Fibroblast of the conjunctiva (primary cell): Measurements from ENCODE around the gene TTL.
"Not testable (repeated sequence)": the region's sequence is repeated elsewhere in the genome, so short reads cannot be mapped to it uniquely, and the experiment has no call there.

Experiments used
- DNase-seq: peaks from one replicate; pipeline ENCODE4 v3.0.0-alpha.2; 2010; ENCODE audit warnings: low read depth

Gene TTL

DNA sequence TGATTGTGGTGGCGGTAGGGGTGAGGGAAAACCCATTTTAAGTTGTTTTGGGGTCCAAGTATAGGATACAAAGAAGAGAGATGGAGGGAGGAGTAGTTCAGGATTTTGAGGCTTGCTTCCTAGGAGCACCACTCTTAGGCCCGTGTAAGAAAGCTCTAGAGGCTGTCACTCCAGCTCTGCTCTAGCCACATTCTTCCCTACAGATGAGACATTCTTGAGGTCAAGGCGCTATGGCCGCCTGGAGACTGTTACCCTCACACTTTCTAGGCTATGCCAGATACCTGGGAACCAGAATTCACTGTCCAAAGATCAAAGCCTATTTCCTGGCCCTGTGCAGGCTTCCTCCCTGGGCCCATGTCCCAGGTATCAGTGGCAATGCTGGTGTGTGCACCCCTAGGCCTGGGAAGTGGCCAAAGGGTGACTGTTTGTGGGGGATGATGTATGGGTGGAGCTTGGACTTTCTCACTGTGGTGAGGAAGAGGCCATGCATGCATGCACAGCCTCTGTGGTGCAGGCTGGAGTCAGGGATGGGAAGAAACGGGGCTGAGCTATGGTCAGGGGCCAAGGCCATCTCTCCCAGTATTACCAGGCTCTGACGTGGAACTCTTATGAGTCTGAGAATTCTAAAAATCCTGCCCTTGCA is 7.0 kb upstream of the TTL start:
- DNase-seq, result no peak

DNA sequence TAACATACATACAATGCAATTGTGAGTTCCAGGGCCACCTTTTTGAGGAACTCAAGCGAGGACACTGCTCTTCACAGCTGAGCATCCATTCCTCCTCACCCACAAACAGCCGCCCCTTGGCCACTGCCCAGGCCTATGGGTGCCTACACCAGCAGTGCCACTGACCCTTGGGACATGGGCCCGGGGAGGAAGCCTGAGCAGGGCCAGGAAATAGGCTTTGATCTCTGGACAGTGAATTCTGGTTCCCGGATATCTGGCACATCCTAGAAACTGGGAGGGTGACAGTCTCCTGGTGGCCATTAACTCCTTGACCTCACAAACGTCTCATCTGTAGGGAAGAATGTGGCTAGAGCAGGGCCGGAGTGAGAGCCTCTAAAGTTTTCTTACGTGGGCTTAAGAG is 5.5 kb upstream of the TTL start:
- no peak for DNase-seq

DNA sequence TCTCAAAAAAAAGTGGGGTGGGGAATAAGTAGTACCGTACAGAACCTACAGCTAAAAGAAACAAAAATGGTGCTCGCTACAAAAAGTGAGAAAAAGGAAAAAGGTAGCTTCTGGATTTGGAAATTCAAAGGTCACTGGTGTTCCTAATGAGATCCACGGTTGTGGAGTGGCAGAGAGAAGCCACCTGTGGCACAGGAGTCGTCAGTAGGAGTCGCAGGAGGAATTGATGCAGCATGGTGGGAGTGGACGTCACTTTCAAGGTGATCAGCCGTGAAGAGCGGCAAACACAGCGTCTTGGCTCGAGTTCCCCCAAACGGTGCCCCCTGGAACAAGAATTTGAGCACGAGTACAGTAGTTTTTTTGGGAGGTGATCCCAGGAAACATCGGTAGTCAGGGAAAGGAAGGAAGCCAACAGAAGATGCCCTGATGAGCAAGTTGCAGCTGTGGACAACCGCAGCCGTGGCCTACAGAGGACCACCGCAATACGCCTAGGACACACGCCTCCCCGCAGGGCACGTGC is 1.4 kb upstream of the TTL start:
- DNase-seq, result no peak

DNA sequence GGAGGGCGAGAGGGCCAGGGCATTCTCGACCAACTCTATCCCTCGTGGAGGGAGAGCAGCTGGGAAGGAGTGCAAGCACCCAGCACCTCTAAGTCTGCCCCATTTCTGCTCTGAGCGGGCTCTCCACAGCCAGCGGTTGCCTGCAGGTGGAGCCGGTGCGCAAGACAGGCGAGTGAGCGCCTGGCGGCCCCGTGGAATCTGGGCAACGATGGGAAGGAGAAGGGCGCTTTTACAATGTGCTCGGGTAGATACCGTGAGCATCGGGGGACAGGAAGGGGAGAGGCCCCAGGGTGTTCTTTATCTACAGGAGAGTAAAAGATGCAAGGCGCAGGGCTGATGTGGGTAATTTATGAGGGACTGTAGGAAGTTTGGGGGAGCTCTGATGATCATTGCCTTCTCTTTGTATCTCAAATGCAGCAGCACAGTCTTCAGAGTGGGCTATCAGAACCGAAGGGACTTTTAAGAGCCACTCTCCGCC is 867 bp upstream of the TTL start:
- peak; percentile 60 for DNase-seq

DNA sequence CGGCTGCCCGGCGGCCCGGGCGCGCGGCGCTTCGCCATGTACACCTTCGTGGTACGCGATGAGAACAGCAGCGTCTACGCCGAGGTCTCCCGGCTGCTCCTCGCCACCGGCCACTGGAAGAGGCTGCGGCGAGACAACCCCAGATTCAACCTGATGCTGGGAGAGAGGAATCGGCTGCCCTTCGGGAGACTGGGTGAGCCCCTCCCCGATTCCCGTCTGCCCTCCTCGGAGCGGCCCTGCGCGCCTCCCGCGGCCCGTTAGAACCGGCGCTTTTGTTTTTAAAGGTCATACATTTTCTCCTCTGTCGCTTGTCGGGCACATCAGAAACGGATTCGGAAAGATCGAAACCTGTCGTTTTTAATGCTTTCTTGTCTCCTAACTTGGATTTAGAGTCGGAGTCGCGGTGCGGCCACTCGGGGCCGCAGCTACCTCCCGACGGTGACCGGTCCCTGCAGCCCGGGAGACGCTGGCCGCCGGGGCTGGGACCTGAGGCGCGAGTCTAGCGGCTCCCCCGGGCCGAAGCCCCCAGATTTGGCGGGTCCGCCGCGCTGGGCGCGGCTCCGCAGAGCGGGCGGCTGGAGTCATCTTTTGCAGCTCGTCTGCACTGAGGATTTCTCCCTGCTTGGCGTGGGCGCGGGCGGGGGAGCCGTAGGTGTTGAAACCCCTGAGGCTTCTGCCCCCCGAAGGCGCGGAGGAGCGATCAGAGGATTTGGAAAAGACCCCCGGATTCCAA is 519 bp downstream of the TTL start:
- no peak for DNase-seq

DNA sequence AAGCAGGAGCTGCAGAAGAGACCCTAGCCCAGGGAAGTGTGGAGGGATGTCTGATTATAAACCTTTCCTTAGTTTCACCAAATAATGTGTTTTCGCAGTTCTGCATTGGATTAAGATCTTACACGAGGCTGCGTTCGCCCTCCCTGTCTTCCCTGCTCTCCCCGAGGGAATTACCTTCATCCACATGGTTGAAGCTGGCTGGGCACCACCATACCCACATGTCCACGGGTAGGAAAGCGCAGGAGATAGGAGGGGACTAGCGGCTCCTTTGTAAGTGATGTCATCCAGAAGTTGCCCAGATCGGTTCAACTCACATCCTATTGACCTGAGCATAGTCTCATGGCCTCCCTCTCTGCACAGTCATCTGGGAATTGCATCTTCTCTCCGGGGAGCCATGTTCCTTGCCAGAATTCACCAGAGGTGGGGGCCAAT is 1.1 kb downstream of the TTL start:
- no peak for DNase-seq

DNA sequence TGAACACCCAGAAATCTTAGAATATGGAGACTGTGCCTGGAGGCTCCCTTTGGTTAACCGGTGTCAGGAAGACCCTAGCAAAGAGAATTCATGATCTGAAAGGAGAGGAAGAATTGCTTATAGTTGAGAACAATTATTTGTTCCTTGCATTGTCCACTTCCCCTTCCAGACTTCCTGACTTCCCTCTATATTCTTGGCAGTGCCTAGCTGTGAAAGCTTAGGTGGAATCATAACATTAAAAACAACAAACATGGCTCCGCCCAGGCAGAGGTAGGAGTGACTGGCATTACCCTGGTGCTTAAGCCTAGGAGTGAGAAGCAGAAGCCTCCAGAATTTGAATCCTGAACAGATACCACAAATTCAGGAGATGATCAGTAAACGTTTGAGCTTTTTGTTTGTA is 1.9 kb downstream of the TTL start:
- no peak for DNase-seq

DNA sequence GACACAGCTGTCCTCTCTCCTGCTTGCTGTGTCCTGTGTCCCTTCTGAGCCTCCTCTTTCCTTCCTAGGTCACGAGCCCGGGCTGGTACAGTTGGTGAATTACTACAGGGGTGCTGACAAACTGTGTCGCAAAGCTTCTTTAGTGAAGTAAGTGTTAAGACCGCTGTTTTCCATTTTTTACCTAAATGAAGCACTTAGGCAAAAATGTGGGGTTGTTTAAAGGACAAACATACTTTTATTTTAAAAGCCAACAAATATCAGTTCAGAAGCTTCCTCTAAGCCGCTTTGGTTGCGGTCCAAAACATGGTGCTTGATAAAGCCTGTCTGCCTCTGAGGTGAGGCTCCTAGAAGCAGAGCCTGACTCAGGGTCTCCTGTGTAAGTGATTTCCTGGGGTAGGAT is 3.9 kb downstream of the TTL start:
- no peak for DNase-seq

DNA sequence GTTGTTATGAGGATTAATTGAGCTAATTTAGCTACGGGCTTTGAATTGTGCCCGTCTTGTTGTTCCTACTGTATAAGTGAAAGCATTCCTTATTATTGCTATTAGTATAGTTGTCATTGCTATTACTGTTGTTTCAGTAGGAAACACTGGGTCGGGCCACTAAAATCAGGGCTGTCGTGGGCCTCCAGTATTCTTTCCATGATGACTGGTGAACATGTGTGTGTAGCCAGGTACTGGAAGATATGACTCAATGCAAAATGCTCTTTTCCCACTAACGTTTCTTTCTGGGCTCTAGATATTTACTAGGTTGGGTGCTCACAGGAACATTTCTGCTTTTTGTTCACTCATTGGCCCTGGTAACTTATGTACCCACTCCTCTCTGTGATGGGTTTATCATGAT is 4.9 kb downstream of the TTL start:
- DNase-seq, result no peak

DNA sequence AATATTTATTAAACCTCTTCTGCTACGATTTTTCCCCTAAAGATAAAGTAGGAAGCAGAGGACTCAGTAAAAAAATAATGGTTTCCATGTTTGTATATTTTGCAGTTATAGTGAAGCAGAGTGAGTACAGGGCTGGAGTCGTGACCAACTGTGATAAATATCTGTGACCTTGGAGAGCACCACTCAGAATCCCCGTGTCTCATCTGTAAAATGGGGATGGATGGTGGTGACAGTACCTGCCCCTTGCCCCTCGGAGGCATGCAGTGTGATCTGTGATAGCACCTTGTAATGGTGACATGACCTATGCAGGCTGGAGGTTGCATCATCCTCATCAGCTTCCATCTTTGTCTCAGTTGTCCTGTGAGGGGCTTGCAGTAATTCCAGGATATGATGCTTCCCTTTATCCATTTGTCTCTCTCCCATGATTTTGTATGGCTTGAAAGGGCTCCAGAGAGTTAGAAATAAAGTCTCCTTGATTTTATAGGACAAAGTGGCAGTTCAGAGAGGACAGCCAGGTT is 5.5 kb downstream of the TTL start:
- DNase-seq, result no peak

DNA sequence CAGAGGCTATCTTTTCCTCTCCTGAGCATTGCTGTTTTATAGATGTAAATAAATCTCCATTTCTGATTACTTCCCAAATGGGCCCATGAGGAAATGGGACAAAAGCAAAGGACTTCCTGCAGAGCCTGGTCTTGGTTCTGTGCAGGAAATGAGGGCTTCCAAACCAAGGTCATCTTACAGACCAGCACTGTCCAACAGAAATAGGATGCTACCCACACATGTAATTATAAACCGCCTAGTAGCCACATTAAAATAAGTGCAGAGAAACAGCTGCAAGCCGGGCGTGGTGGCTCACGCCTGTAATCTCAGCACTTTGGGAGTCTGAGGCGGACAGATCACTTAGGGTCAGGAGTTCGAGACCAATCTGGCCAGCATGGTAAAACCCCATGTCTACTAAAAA is 6.2 kb downstream of the TTL start:
- no peak for DNase-seq

DNA sequence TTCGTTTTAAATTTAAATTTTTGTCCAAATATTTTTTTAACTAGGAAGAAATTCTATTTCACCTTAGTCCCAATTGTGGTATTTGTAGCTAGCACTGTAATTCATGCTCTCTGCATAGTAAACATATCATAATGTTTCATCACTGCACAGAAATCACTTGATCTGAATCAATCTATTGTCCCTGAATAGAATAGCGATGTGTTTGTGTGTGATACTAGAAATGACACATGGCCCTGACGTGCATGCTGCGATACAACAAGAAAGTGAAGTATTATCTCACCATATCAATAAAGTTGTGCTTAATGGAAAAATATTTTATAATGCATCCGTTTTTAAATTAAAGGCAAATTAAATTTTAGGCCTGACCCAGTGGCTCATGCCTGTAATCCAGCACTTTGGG is 10.0 kb downstream of the TTL start:
- no peak for DNase-seq

DNA sequence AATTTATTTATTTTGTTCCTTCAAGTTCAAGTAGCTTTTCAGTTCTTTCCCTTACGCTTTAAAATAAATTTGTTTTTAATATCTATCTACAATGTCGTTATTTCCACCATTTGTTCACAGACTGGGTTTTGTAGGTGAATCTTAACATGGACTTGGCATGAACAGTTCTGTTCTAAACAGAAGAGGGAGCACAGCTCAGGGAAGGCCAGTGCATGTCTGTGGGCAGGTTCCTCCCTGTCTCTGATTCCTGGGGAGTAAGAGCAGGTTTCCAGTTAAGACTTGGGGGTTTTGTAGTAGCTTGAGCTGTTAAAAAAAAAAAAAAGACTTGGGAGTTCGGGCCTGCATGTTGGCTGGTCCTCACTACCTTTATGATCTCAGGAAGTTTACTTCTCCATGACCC is 11.1 kb downstream of the TTL start:
- DNase-seq, result no peak

DNA sequence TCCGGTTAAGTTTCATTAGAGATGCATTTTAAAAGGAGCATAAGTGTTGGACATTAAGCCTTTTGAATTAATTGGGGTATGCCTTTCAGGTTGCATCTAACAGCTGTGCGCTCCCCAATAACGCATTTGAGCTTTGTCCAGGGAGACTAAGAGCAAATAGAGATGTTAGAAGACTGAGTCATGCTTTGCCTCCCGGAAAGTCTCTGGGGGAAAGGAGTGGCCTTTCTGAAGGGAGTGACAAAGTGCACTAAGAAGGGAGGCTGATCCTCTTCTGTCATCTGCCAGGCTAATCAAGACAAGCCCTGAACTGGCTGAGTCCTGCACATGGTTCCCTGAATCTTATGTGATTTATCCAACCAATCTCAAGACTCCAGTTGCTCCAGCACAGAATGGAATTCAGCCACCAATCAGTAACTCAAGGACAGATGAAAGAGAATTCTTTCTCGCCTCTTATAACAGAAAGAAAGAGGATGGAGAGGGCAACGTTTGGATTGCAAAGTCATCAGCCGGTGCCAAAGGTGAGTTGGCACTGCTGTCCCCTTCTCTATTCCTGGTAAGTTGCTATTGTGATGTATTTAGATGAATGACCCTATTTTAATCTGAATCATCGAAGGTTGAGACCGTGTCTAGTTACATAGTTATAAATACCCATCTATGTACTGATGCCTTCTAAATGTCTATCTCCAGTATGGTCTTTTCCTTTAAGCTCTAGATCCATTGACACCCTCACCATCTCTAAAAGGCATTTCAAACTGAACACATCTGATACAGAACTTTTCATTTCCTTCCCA is 12.1 kb downstream of the TTL start:
- no peak for DNase-seq

DNA sequence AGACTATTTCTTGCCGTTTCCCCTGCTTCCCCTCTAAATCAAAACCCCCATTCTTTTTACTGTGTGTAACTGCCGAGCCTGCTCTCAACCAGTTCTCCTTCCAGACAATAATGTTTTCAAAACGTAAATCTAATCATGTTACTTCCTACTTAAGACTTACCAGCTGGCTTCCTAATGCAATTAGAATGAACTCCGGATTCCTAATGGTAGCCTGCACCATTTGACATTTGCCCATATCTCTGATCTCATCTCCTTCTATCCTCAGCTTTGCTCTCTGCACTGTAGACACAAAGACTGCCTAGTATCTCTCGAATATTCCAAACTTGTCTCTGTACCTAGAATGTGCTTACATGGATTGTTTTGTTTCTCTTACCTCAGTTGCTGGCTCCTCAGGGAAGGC is 12.9 kb downstream of the TTL start:
- DNase-seq, result no peak

DNA sequence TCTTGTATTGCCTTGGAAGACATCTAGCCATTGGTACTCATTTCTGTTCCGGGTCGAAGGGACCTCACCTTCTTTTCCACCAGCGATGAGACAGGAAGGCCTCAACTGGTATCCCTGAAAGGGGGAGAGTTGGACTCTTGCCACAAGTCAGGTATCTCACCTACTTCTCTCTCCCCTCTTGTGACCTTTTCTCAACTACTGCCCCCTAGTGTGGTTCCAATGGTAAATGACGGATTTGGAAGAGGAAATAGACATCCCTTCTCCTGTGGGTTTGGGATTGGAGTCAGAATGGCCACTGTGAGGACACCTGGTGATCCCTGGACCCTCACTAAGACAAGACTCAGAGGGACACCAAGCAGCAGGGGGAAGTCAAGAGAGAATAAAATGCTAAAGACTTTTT is 13.9 kb downstream of the TTL start:
- not testable (repeated sequence) for DNase-seq

DNA sequence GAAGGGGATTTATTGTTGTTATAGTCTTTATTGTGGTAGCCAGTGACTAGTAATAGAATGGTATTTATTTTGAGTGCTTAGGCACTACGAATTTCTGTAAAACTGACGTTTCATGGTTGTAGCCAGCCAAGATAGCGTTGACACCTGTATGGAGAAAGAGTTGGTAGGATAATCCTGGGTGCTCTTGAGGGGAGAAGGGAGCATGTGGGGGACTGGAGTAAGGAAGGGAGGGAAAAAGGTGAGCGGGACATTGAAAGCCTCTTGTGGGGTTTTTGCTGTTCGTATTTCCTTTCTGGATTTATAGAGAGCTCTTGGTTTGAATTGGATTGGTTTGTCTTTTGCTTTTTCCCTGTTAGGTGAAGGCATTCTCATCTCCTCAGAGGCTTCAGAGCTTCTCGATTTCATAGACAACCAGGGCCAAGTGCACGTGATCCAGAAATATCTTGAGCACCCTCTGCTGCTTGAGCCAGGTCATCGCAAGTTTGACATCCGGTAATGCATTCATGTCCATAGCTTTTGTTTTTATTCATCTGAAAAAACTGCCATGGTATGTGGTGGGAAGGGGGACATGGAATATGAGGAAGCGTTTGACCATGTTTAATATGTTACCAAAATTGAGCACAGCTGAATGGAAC is 19.0 kb downstream of the TTL start:
- DNase-seq, result not testable (repeated sequence)

DNA sequence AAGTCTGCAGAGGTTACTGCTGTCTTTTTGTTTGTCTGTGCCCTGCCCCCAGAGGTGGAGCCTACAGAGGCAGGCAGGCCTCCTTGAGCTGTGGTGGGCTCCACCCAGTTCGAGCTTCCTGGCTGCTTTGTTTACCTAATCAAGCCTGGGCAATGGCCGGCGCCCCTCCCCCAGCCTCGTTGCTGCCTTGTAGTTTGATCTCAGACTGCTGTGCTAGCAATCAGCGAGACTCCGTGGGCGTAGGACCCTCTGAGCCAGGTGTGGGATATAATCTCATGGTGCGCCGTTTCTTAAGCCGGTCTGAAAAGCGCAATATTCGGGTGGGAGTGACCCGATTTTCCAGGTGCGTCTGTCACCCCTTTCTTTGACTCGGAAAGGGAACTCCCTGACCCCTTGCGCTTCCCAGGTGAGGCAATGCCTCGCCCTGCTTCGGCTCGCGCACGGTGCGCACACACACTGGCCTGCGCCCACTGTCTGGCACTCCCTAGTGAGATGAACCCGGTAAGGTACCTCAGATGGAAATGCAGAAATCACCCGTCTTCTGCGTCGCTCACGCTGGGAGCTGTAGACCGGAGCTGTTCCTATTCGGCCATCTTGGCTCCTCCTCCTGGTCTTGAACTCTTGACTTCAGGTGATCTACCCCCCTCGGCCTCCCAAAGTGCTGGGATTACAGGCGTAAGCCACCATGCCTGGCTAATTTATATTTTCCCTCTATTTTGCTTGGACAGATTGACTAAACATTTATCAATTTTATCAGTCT is 27.5 kb downstream of the TTL start:
- DNase-seq, result not testable (repeated sequence)

DNA sequence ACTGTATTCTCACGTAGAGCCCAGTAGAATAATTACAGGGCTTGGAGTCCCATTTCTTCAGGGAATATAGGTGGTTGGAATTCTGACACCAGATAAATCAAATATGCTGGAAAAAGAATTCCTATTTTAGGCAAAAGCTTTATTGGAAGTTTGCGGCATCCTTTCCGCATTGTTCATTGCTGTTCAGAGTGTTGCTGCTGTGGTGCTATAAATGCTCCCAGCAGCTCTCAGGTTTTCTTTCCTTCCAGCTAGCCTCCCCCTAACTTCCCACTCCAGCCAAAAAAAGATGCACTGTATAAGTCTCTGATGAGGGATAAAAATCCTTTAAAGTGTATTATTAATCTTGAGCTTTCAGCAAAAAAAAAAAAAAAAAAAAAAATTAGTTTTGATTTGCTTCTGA is 34.8 kb downstream of the TTL start:
- DNase-seq, result no peak

DNA sequence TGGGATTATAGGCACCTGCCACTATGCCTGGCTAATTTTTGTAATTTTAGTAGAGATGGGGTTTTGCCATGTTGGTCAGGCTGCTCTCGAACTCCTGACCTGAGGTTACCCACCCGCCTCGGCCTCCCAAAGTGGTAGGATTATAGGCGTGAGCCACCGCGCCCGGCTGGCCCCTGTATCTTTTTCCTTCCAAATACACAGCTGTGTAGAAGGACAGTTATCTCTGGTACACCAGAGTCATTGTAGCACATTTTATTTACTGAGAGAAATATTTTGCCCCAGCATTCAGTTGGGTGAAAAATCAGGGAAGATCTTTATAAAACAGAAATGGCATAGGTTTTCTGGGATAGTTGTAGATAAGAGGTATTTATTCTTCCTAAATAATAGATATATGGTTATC is 36.9 kb downstream of the TTL start:
- no peak for DNase-seq

DNA sequence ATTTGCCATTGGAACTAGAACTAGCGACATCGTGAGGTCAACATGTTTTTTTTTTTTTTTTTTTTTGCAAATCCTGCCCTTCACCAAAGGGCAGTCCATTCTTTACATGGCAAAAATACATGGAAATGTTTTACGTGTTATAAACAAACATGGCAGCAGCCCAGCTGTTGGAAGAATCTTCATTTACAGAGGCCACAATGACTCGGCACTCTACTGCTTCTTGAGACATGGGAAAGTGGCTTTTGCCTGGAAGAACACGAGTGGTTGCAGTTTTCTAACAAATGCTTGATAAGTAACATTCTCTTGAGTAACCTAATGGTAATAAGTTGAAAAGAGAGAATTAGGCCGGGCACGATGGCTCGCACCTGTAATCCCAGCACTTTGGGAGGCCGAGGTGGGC is 37.5 kb downstream of the TTL start:
- DNase-seq, result no peak
